K562 (cell line): Measurements from ENCODE around the gene SYN1. TPM values are rescaled to one million over a fixed set of nuclear protein-coding genes. Genes with fewer than 3 reads are reported as not detected.

Experiments
- ATF1 ChIP-seq, 2 experiments: fragments of 450-650 bp in 1 of 2; IDR thresholded peaks; 2 replicates each; pipeline ENCODE4 v1.6.1; 2016; ENCODE audit warnings: missing compliant biosample characterization in 1 of 2, missing genetic modification characterization in 1 of 2
- CHD2 ChIP-seq: IDR thresholded peaks from 2 replicates; pipeline ENCODE4 v1.6.1; 2011; ENCODE audit warnings: low read depth, low read length
- EP300 ChIP-seq: IDR thresholded peaks from 2 replicates; pipeline ENCODE4 v1.6.1; 2012; ENCODE audit warnings: low read length, improper control_type of control experiment
- EP400 ChIP-seq: fragments of 450-650 bp; IDR thresholded peaks from 2 replicates; pipeline ENCODE4 v1.6.1; 2017; ENCODE audit warnings: antibody characterized with exemption, mild to moderate bottlenecking, moderate library complexity
- FOXK2 ChIP-seq, 2 experiments: fragments of 450-650 bp; IDR thresholded peaks in 1 of 2; conservative IDR thresholded peaks in 1 of 2; 2 replicates each; pipeline ENCODE4 v1.6.1; 2016; ENCODE audit warnings: low read depth in 2 of 2, mild to moderate bottlenecking in 1 of 2
- HMGXB4 ChIP-seq: sonication (generic); formaldehyde crosslinking; IDR thresholded peaks from 2 replicates; pipeline ENCODE4 v1.8.1; 2023; ENCODE audit warnings: mild to moderate bottlenecking, missing genetic modification reagents
- L3MBTL2 ChIP-seq: fragments of 450-650 bp; IDR thresholded peaks from 2 replicates; pipeline ENCODE4 v1.6.1; 2016; ENCODE audit warnings: mild to moderate bottlenecking, moderate library complexity
- NEUROD1 ChIP-seq: fragments of 150-350 bp; IDR thresholded peaks from 2 replicates; pipeline ENCODE4 v1.6.1; 2014; ENCODE audit warnings: borderline replicate concordance, low read length, low read depth; ENCODE audit not compliant: partially characterized antibody
- NFYB ChIP-seq: IDR thresholded peaks from 2 replicates; pipeline ENCODE4 v1.6.1; 2011; ENCODE audit warnings: mild to moderate bottlenecking, moderate library complexity; ENCODE audit not compliant: insufficient read length; ENCODE audit errors: extremely low read depth
- POLR2A ChIP-seq: fragments of 450-650 bp; conservative IDR thresholded peaks from 2 replicates; pipeline ENCODE4 v1.6.1; 2016
- POLR2G ChIP-seq: fragments of 200-400 bp; formaldehyde crosslinking; IDR thresholded peaks from 2 replicates; pipeline ENCODE4 v1.6.1; 2017; ENCODE audit warnings: low read depth, mild to moderate bottlenecking, antibody characterized with exemption, low read length, moderate library complexity
- RBFOX2 ChIP-seq: fragments of 200-400 bp; formaldehyde crosslinking; IDR thresholded peaks from 2 replicates; pipeline ENCODE4 v1.6.1; 2017; ENCODE audit warnings: low read depth, mild to moderate bottlenecking, low read length, moderate library complexity
- RBM25 ChIP-seq: fragments of 200-400 bp; formaldehyde crosslinking; IDR thresholded peaks from 2 replicates; pipeline ENCODE4 v1.6.1; 2018; ENCODE audit warnings: low read length, low read depth, moderate library complexity; ENCODE audit not compliant: severe bottlenecking
- TBP ChIP-seq: optimal IDR thresholded peaks from 2 replicates; pipeline ENCODE3; 2011; ENCODE audit warnings: low read depth, low read length, improper control_type of control experiment
- polyA plus RNA-seq, 8 experiments: library from polyadenylated mRNA; depleted of rRNA in 4 of 8; stranded (reverse) in 5 of 8; unstranded in 3 of 8; fragments of >200 nt; fragmentation: Nextera tagmentation in 2 of 8; fragmentation: Illumina TruSeq in 1 of 8; extraction: Ambion mirVana in 2 of 8; extraction: Trizol in 1 of 8; gene quantifications; 2 replicates each; pipeline versions ENCODE4 v1.2.1 to v1.2.3, GENCODE V29; 2011 to 2014; ENCODE audit warnings: inconsistent platforms in 1 of 8, missing spikeins in 1 of 8
- total RNA-seq, 7 experiments: library from RNA; depleted of rRNA in 6 of 7; stranded (reverse); fragments of >200 nt in 6 of 7; fragmentation: Illumina TruSeq in 2 of 7; extraction: Trizol in 2 of 7; gene quantifications; 2 replicates each; pipeline versions ENCODE4 v1.2.1 to v1.2.3, GENCODE V29; 2011 to 2021; ENCODE audit warnings: low replicate concordance in 1 of 7
- TF ChIP-seq, protein P1 (sequence below), 2 experiments: IDR thresholded peaks in 1 of 2; conservative IDR thresholded peaks in 1 of 2; 2 replicates each; pipeline ENCODE4 v1.6.1; 2016; ENCODE audit warnings: low read depth in 2 of 2, mild to moderate bottlenecking in 1 of 2, missing compliant biosample characterization in 1 of 2, missing genetic modification characterization in 1 of 2, moderate library complexity in 1 of 2
- TF ChIP-seq, protein P2 (sequence below): fragments of 150-350 bp; conservative IDR thresholded peaks from 2 replicates; pipeline ENCODE4 v1.6.1; 2014; ENCODE audit warnings: low read length

SYN1 gene
- total and polyA plus RNA-seq, 9 of the 15 experiments (the other 6 are each of a cell fraction or from before 2014, with no cell fraction given), result 0.01 to 0.28 (median 0.18) TPM; not detected in 2

DNA sequence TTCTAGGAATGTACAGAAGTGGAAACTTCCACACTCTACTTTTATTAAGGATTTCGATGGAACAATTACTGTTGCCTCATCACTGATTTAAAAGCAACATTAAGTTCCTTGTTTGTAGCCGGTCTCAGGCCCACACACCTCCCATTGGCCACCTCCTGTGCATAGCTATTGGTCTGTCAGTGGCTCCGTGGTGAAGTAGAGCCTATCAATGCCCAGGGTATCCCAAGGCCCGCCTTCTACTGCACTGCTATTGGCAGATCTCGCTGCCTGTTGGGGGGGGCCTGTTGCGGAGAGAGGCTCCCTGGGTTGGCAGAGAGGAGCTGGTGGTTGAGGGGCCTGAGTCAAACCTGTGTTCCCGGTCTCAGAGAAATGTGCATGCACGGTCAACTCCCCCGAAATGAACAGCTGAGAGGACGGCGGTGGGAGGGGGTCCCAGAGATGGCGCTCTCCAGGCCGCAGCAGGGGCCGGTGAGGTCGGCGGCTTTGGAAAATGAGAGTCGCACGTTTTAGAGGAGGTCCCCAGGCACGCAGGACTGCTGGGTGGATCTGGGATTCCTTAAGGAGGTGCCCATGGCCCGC, 63.5 kb downstream of the SYN1 start (continued):
- TF ChIP-seq FOXK2 (conservative IDR thresholded peaks at IDR 0.05 in 1 of 2, IDR thresholded peaks at IDR 0.05 in 1 of 2; ENCODE audit: low read depth in 2 of 2) (peak in 1 of 2 experiments; percentile 19; a peak in 1 of 4 replicates), NEUROD1 (peak; percentile 85), EP300 (no peak), POLR2A (peak; percentile 72), NFYB (peak; percentile 98), L3MBTL2 (0 out of 2 replicates have a peak, but pooled peaks have one; percentile 22), EP400 (peak; percentile 42; the same call in 1 of the 2 replicates), POLR2G (peak; percentile 64), CHD2 (peak; percentile 74), ATF1 (CRISPR knock-in tag; IDR thresholded peaks at IDR 0.05) (no peak), ATF1 (tag; IDR thresholded peaks at IDR 0.05) (peak; percentile 18; the same call in 1 of the 2 replicates), RBFOX2 (peak; percentile 71), TBP (peak; percentile 45), RBM25 (peak; percentile 88), HMGXB4 (CRISPR knock-in tag) (no peak)
- TF ChIP-seq, protein P1, sequence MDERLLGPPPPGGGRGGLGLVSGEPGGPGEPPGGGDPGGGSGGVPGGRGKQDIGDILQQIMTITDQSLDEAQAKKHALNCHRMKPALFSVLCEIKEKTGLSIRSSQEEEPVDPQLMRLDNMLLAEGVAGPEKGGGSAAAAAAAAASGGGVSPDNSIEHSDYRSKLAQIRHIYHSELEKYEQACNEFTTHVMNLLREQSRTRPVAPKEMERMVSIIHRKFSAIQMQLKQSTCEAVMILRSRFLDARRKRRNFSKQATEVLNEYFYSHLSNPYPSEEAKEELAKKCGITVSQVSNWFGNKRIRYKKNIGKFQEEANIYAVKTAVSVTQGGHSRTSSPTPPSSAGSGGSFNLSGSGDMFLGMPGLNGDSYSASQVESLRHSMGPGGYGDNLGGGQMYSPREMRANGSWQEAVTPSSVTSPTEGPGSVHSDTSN (CRISPR knock-in tag; IDR thresholded peaks at IDR 0.05; ENCODE audit: low read depth), result peak; percentile 46
- TF ChIP-seq, protein P1 (tag; conservative IDR thresholded peaks at IDR 0.05; ENCODE audit: low read depth), result peak; percentile 84
- TF ChIP-seq, protein P2, sequence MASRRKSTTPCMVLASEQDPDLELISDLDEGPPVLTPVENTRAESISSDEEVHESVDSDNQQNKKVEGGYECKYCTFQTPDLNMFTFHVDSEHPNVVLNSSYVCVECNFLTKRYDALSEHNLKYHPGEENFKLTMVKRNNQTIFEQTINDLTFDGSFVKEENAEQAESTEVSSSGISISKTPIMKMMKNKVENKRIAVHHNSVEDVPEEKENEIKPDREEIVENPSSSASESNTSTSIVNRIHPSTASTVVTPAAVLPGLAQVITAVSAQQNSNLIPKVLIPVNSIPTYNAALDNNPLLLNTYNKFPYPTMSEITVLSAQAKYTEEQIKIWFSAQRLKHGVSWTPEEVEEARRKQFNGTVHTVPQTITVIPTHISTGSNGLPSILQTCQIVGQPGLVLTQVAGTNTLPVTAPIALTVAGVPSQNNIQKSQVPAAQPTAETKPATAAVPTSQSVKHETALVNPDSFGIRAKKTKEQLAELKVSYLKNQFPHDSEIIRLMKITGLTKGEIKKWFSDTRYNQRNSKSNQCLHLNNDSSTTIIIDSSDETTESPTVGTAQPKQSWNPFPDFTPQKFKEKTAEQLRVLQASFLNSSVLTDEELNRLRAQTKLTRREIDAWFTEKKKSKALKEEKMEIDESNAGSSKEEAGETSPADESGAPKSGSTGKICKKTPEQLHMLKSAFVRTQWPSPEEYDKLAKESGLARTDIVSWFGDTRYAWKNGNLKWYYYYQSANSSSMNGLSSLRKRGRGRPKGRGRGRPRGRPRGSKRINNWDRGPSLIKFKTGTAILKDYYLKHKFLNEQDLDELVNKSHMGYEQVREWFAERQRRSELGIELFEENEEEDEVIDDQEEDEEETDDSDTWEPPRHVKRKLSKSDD, result no peak
